ENCODE results near the gene IL1R2.
"Not testable (repeated sequence)": the region's sequence is repeated elsewhere in the genome, so short reads cannot be mapped to it uniquely, and the experiment has no call there.

The IL1R2 gene

GRCh38 chr2:101998896-101999789 is 7.4 kb downstream of the IL1R2 start:
- DNase-seq: no peak

- DNase-seq: no peak
Measured at GRCh38 chr2:102000012-102000411, 8.3 kb downstream of the IL1R2 start.

GRCh38 chr2:102000813-102001766 is 9.3 kb downstream of the IL1R2 start:
- DNase-seq: no peak

GRCh38 chr2:102001767-102002142 is 10.0 kb downstream of the IL1R2 start:
- DNase-seq: no peak

GRCh38 chr2:102002228-102002627 is 10.5 kb downstream of the IL1R2 start:
- no peak for DNase-seq

- not testable (repeated sequence) for DNase-seq
Measured at GRCh38 chr2:102002909-102003308, 11.1 kb downstream of the IL1R2 start.

- DNase-seq: no peak
Measured at GRCh38 chr2:102003696-102004095, 11.9 kb downstream of the IL1R2 start.

GRCh38 chr2:102004581-102004980 is 12.8 kb downstream of the IL1R2 start:
- no peak for DNase-seq

GRCh38 chr2:102005449-102005848 is 13.7 kb downstream of the IL1R2 start:
- no peak for DNase-seq

GRCh38 chr2:102005989-102006885 is 14.5 kb downstream of the IL1R2 start:
- DNase-seq: peak in 2 of 58 donors; percentile 3 to 4

GRCh38 chr2:102006886-102007278 is 15.1 kb downstream of the IL1R2 start:
- no peak for DNase-seq

- no peak for DNase-seq
Measured at GRCh38 chr2:102008490-102008889, 16.7 kb downstream of the IL1R2 start.

GRCh38 chr2:102009557-102009956 is 17.8 kb downstream of the IL1R2 start:
- DNase-seq: no peak

GRCh38 chr2:102010902-102011301 is 19.1 kb downstream of the IL1R2 start:
- no peak for DNase-seq

GRCh38 chr2:102012061-102012614 is 20.4 kb downstream of the IL1R2 start:
- DNase-seq: no peak

GRCh38 chr2:102013206-102014040 is 21.7 kb downstream of the IL1R2 start:
- DNase-seq: no peak

GRCh38 chr2:102014041-102014345 is 22.2 kb downstream of the IL1R2 start:
- DNase-seq: no peak

GRCh38 chr2:102015399-102015798 is 23.6 kb downstream of the IL1R2 start:
- no peak for DNase-seq

GRCh38 chr2:102016399-102016955 is 24.7 kb downstream of the IL1R2 start:
- DNase-seq: no peak

Measured in anterior cingulate cortex (tissue), 58 donors.